HG02571 (cell line): Measurements from ENCODE around the gene CPSF4.
A peak's percentile ranks its signal among the peaks of the same experiment; 100 is the strongest.

Experiments used
- ATAC-seq: cut with Tn5 transposase; IDR thresholded peaks from one replicate; pipeline ENCODE4 v1.9.1; 2021; ENCODE audit warnings: mild to moderate bottlenecking, moderate library complexity; ENCODE audit not compliant: unreplicated experiment

CPSF4 gene

GRCh38 chr7:99438573-99439480 lies at the start of gene CPSF4, which contains the start of gene PTCD1:
TSS of gene CPSF4 (plus strand) at chr7:99438943. CDS start at chr7:99439083, 140 bp downstream.
TSS of gene PTCD1 (minus strand) at chr7:99438798. CDS start at chr7:99435242, 3,556 bp downstream.
- ATAC-seq, result peak; percentile 82

- no peak for ATAC-seq
Observed at GRCh38 chr7:99389772-99390171, 49.0 kb upstream of the CPSF4 start.

GRCh38 chr7:99390941-99391602 lies 47.7 kb upstream of the CPSF4 start:
- no peak for ATAC-seq

GRCh38 chr7:99392046-99392445 lies 46.7 kb upstream of the CPSF4 start:
- ATAC-seq, result no peak

- peak; percentile 47 for ATAC-seq
Observed at GRCh38 chr7:99392659-99393354, 45.9 kb upstream of the CPSF4 start.

GRCh38 chr7:99393355-99394187 lies 45.2 kb upstream of the CPSF4 start:
- ATAC-seq, result no peak

- ATAC-seq, result no peak
Observed at GRCh38 chr7:99394188-99394502, 44.6 kb upstream of the CPSF4 start.

GRCh38 chr7:99395616-99396327 lies 43.0 kb upstream of the CPSF4 start:
- no peak for ATAC-seq

GRCh38 chr7:99396418-99397296 lies 42.1 kb upstream of the CPSF4 start:
- ATAC-seq, result no peak

GRCh38 chr7:99397297-99397983 lies 41.3 kb upstream of the CPSF4 start:
- ATAC-seq, result no peak

- ATAC-seq, result no peak
Observed at GRCh38 chr7:99398891-99399445, 39.8 kb upstream of the CPSF4 start.

- no peak for ATAC-seq
Observed at GRCh38 chr7:99399597-99399996, 39.1 kb upstream of the CPSF4 start.

GRCh38 chr7:99402854-99403253 lies 35.9 kb upstream of the CPSF4 start:
- no peak for ATAC-seq

- no peak for ATAC-seq
Observed at GRCh38 chr7:99403764-99404163, 35.0 kb upstream of the CPSF4 start.

GRCh38 chr7:99404235-99404976 lies 34.3 kb upstream of the CPSF4 start:
- ATAC-seq, result no peak

GRCh38 chr7:99404977-99405320 lies 33.8 kb upstream of the CPSF4 start:
- no peak for ATAC-seq

GRCh38 chr7:99406557-99406956 lies 32.2 kb upstream of the CPSF4 start:
- no peak for ATAC-seq
